Tibial nerve (tissue), 4 donors: ENCODE results near the gene PHKB.

Source experiments
- CTCF ChIP-seq, 5 experiments: fragments of 200-600 bp in 3 of 5; fragments of 450-650 bp in 2 of 5; sonication (generic) in 3 of 5; IDR thresholded peaks; one replicate each; pipeline ENCODE4 v1.5.1; 2016 to 2019; ENCODE audit warnings: antibody characterized with exemption in 5 of 5, mild to moderate bottlenecking in 3 of 5, moderate library complexity in 2 of 5
- EP300 ChIP-seq, 2 donors: sonication (generic); formaldehyde crosslinking; IDR thresholded peaks; one replicate each; pipeline ENCODE4 v1.6.1; 2017; ENCODE audit warnings: antibody characterized with exemption in 2 of 2, mild to moderate bottlenecking in 1 of 2

- TF ChIP-seq CTCF (IDR thresholded peaks at IDR 0.05) = no peak
- no peak for TF ChIP-seq EP300 (IDR thresholded peaks at IDR 0.05)
Observed at GRCh38 chr16:47481698-47482374, 20.7 kb downstream of the PHKB start.
